D721Med (cell line): ENCODE data around the gene HBE1.

Experiments
- DNase-seq: peaks from one replicate; pipeline ENCODE4 v3.0.0; 2011; ENCODE audit warnings: low spot score; ENCODE audit not compliant: insufficient read length
- FAIRE-seq: peaks from 2 replicates; lab custom pipeline; 2011; peaks lifted over from hg19 to GRCh38; lab: Jason Lieb, UNC
- TF ChIP-seq, protein P1 (sequence below): IDR thresholded peaks from 2 replicates; pipeline ENCODE4 v1.5.1; 2012; ENCODE audit warnings: mild to moderate bottlenecking, control low read depth; ENCODE audit not compliant: insufficient read depth; ENCODE audit errors: missing control alignments

HBE1 gene

GRCh38 chr11:5290106-5290505 lies 20.4 kb upstream of the HBE1 start:
- TF ChIP-seq, protein P1, sequence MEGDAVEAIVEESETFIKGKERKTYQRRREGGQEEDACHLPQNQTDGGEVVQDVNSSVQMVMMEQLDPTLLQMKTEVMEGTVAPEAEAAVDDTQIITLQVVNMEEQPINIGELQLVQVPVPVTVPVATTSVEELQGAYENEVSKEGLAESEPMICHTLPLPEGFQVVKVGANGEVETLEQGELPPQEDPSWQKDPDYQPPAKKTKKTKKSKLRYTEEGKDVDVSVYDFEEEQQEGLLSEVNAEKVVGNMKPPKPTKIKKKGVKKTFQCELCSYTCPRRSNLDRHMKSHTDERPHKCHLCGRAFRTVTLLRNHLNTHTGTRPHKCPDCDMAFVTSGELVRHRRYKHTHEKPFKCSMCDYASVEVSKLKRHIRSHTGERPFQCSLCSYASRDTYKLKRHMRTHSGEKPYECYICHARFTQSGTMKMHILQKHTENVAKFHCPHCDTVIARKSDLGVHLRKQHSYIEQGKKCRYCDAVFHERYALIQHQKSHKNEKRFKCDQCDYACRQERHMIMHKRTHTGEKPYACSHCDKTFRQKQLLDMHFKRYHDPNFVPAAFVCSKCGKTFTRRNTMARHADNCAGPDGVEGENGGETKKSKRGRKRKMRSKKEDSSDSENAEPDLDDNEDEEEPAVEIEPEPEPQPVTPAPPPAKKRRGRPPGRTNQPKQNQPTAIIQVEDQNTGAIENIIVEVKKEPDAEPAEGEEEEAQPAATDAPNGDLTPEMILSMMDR: no peak
- DNase-seq (no peak), FAIRE-seq (no peak)

GRCh38 chr11:5289696-5290095 lies 20.0 kb upstream of the HBE1 start:
- FAIRE-seq (no peak), DNase-seq (no peak)
- TF ChIP-seq, protein P1: no peak

- FAIRE-seq (no peak), DNase-seq (no peak)
- TF ChIP-seq, protein P1: no peak
Measured at GRCh38 chr11:5288906-5289550, 19.3 kb upstream of the HBE1 start.

- TF ChIP-seq, protein P1: no peak
- DNase-seq (no peak), FAIRE-seq (no peak)
Measured at GRCh38 chr11:5288108-5288905, 18.6 kb upstream of the HBE1 start.

GRCh38 chr11:5286901-5287300 lies 17.2 kb upstream of the HBE1 start:
- FAIRE-seq (no peak), DNase-seq (no peak)
- TF ChIP-seq, protein P1: no peak

DNA sequence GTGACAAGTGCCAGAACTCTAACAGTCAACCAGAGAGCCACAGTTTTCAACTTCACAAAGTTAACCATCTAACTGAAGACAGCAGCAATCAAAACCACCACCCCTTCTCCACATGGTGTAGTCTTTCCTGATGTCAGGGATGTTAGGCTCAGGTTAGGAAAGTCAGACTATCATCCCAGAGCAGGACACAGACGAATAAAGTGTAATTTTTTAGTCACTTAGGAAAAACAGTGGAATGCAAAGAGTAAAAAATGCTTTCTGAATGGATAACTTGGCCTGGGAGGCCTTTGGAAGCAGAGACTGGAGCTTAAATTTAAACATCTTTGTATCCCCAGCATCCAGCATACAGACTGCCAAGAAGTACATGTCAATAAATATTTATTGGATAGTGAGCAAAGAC lies 16.6 kb upstream of the HBE1 start:
- DNase-seq (no peak), FAIRE-seq (no peak)
- TF ChIP-seq, protein P1: no peak
